ENCODE results near the gene TRHDE.

GRCh38 chr12:72246370-72246769 is 25.8 kb upstream of the TRHDE start:
- TF ChIP-seq POLR2AphosphoS5 (IDR thresholded peaks at IDR 0.05; ENCODE audit: low read depth, low read length) (no peak), CTCF (IDR thresholded peaks at IDR 0.05) (no peak), REST (IDR thresholded peaks at IDR 0.05; ENCODE audit: insufficient read depth in 1 of 2, low read depth in 2 of 2, low read length in 1 of 2) (no peak), SIN3A (IDR thresholded peaks at IDR 0.05; ENCODE audit: borderline replicate concordance, insufficient read depth, low read depth, low read length) (no peak)

All from Panc1 (cell line).